ENCODE measurements around the gene ZNF587.

DNA sequence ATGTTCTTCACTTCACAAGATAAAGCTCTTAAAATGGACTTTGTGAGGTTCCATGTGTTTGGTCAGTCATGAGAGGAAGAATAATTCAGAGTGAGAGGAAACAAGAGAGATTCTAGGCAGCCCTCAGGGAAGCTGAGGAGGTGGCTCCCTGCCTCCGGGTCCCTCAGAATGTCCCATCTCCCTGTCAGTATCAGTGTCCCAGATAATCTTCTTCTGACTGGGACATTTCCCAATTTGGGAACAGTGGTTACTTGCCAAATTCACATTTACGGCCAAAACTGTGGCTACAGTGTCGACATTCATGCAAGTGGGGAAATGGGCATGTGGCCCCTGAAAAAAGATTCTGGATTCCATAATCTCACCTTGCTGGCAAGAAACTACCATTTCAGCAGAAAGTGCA, 57.7 kb downstream of the ZNF587 start:
- TF ChIP-seq CTCF (IDR thresholded peaks at IDR 0.05 in 2 of 3, conservative IDR thresholded peaks at IDR 0.05 in 1 of 3; ENCODE audit: borderline replicate concordance in 1 of 3, insufficient read depth in 1 of 3, low read depth in 2 of 3, low read length in 2 of 3) = no peak
- TF ChIP-seq ZNF274 (IDR thresholded peaks at IDR 0.05; ENCODE audit: low read depth, low read length) = no peak
- no peak for TF ChIP-seq JUND (IDR thresholded peaks at IDR 0.05)
- TF ChIP-seq POLR2A (IDR thresholded peaks at IDR 0.05; ENCODE audit: borderline replicate concordance, extremely low read depth, insufficient read depth, insufficient read length) = no peak
- TF ChIP-seq CBX3 (IDR thresholded peaks at IDR 0.05; ENCODE audit: low read depth) = no peak
- TF ChIP-seq, protein P1, sequence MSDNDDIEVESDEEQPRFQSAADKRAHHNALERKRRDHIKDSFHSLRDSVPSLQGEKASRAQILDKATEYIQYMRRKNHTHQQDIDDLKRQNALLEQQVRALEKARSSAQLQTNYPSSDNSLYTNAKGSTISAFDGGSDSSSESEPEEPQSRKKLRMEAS (IDR thresholded peaks at IDR 0.05) = no peak
- no peak for TF ChIP-seq POLR2AphosphoS5 (IDR thresholded peaks at IDR 0.05; ENCODE audit: low read depth, low read length)
- TF ChIP-seq CEBPB (IDR thresholded peaks at IDR 0.05; ENCODE audit: low read depth) = no peak
- no peak for TF ChIP-seq SP1 (IDR thresholded peaks at IDR 0.05; ENCODE audit: low read depth)
- no peak for TF ChIP-seq EZH2phosphoT487 (IDR thresholded peaks at IDR 0.05; ENCODE audit: borderline replicate concordance)
- TF ChIP-seq, protein P2, sequence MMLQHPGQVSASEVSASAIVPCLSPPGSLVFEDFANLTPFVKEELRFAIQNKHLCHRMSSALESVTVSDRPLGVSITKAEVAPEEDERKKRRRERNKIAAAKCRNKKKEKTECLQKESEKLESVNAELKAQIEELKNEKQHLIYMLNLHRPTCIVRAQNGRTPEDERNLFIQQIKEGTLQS (IDR thresholded peaks at IDR 0.05) = no peak
- no peak for TF ChIP-seq RAD21 (IDR thresholded peaks at IDR 0.05; ENCODE audit: low read depth)
- TF ChIP-seq EZH2 (IDR thresholded peaks at IDR 0.05) = no peak

Data from HCT116 (cell line).